OCI-LY3 (cell line): Measurements from ENCODE around the gene MAP4K2.

ENCODE experiments used
- EZH2phosphoT487 ChIP-seq: fragments of 200-600 bp; shearing (Covaris generic); IDR thresholded peaks from 2 replicates; pipeline ENCODE4 v1.6.1; 2018; ENCODE audit warnings: antibody characterized with exemption, mixed run types, low read depth
- TF ChIP-seq, protein P1 (sequence below): fragments of 200-600, 300-600 bp; sonication (generic); IDR thresholded peaks from 2 replicates; pipeline ENCODE4 v1.5.1; 2014; ENCODE audit warnings: antibody characterized with exemption, low read length, low read depth

DNA sequence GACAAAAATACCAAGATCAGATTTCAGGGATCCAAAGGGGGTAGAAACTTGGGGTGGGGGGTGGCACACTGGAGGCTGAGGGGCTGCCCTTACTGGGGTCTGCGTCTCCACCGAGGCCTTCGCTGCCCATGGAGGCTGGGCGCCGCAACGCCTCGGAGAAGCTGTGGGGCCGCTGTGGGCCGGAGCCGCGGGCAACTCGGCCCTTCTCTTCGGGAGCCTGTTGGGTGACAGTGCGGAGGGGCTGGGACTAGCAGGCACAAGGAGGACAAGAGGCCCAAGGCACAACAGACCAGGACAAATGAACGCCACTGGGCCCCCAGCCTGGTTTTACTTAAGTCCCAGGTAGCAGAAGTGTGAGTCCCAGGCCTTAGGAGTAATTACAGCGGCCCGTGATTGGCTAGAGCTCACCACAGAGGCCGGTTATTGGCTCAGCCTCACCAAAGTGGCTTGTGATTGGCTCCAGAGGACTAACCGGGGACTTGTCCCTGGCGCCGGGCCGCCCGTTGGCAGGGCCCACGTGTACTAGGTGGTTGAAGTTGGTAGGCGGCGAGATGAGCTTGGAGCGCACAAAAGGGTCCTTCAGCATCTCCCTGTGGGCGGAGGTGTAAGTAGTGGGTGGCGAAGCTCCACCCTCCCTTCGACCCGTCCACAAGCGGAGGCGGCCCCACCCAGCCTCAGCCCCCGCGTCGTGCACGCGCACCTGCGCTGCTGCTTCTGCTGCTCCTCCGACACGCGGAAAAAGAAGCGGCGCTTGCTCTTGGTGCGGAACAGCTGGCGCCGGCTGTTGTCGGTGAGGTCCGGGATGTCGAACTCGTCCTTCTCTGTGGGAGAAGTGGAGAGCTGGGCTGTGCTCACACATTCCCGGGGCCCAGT lies 23.8 kb upstream of the MAP4K2 start:
- TF ChIP-seq, protein P1, sequence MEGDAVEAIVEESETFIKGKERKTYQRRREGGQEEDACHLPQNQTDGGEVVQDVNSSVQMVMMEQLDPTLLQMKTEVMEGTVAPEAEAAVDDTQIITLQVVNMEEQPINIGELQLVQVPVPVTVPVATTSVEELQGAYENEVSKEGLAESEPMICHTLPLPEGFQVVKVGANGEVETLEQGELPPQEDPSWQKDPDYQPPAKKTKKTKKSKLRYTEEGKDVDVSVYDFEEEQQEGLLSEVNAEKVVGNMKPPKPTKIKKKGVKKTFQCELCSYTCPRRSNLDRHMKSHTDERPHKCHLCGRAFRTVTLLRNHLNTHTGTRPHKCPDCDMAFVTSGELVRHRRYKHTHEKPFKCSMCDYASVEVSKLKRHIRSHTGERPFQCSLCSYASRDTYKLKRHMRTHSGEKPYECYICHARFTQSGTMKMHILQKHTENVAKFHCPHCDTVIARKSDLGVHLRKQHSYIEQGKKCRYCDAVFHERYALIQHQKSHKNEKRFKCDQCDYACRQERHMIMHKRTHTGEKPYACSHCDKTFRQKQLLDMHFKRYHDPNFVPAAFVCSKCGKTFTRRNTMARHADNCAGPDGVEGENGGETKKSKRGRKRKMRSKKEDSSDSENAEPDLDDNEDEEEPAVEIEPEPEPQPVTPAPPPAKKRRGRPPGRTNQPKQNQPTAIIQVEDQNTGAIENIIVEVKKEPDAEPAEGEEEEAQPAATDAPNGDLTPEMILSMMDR: no peak
- no peak for TF ChIP-seq EZH2phosphoT487
